ENCODE measurements around the gene CDKAL1. TPM values are rescaled to one million over a fixed set of nuclear protein-coding genes. Genes with fewer than 3 reads are reported as not detected.

CDKAL1 gene
- total RNA-seq, 1 donor from 2014 or later = 9.6 TPM

DNA sequence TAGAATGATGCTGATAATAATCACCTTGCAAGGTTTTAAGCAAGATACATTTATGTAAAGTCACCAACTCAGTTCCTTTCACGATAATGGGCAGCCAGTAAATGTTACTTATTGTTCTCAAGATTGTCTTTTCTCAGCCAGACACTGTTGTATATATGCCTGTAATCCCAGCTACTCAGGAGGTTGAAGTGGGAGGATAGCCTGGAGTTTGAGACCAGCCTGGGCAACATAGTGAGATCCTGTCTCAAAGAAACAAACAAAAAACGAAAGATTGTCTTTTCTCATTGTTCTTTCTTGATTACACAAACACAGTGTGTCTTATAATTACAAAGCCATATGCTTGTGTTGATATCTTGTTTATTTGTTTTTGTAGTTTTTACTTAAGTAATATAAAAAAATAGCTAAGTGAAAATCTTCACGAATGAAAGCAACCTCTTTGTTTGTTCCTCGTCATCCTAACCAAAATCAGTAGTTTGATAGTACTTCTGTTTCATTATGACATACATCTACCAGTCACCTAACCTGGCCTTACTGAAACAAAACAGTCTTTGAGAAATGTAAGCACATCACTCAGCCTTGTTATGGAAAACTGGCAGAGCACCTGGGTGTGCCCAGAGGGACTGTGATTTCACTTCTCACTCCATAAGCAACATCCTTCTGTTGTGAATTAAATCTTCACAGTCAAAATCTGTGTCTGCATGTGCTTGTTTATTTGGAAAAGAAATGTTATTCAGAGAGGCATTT lies 623.1 kb downstream of the CDKAL1 start:
- no peaks in the 10 kb centered on the region for H3K27me3 Mint-ChIP-seq (ENCODE audit: low read depth)
- no peak for DNase-seq (ENCODE audit: low spot score)
- H3K36me3 Mint-ChIP-seq (ENCODE audit: low read depth) = peaks cover 2% of the 10 kb centered on the region
- H3K4me3 Mint-ChIP-seq (ENCODE audit: unreplicated experiment) = no peak overlapping the region
- H3K9me3 Mint-ChIP-seq (ENCODE audit: low read depth) = no peaks in the 10 kb centered on the region
- TF ChIP-seq, protein P1, sequence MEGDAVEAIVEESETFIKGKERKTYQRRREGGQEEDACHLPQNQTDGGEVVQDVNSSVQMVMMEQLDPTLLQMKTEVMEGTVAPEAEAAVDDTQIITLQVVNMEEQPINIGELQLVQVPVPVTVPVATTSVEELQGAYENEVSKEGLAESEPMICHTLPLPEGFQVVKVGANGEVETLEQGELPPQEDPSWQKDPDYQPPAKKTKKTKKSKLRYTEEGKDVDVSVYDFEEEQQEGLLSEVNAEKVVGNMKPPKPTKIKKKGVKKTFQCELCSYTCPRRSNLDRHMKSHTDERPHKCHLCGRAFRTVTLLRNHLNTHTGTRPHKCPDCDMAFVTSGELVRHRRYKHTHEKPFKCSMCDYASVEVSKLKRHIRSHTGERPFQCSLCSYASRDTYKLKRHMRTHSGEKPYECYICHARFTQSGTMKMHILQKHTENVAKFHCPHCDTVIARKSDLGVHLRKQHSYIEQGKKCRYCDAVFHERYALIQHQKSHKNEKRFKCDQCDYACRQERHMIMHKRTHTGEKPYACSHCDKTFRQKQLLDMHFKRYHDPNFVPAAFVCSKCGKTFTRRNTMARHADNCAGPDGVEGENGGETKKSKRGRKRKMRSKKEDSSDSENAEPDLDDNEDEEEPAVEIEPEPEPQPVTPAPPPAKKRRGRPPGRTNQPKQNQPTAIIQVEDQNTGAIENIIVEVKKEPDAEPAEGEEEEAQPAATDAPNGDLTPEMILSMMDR (IDR thresholded peaks at IDR 0.05) = no peak
- H3K27ac Mint-ChIP-seq (ENCODE audit: unreplicated experiment) = no peak overlapping the region
- no peaks in the 10 kb centered on the region for H3K4me1 Mint-ChIP-seq (ENCODE audit: low read depth)

DNA sequence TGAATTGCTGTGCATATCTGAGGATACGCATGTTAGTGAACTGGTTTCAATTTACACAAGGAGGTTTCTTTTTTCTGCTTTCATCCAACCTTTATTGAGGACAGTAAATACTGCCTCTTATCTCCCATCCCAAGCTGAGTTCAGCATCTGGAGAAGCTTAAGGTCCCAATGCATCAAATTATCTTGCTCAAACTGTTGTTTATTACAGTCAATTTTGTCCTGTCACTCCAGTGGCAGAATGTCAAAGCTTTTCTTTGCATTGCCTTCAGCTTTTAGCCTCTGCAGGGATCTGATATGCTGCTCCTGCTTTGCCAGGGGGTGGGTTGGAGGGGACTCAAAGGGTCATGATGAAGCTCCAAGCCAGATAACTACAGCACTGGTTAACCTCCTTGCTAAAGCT lies 623.9 kb downstream of the CDKAL1 start:
- peaks cover under 1% of the 10 kb centered on the region for H3K4me1 Mint-ChIP-seq (ENCODE audit: low read depth)

DNA sequence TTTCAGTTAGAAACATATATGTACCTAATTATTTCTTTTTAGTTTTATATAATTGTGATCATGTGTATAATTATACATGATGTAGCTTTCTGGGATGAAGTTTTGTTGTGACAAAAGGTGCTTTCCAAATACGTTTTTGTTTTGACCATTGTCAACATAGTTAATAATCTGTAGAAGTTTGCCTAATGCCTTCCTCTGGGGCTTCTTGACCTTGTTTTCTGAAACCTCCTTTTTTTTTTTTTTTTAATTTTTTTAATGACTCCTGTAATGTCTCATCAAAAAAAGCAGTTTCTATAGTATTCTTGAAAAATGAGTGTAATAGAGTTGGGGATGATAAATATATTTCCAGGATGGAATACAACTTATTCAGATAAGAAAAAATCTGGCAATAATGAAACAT lies 624.6 kb downstream of the CDKAL1 start:
- Mint-ChIP-seq H3K27ac (ENCODE audit: unreplicated experiment) (no peak overlapping the region), H3K4me1 (ENCODE audit: low read depth) (peaks cover 3% of the 10 kb centered on the region), H3K27me3 (ENCODE audit: low read depth) (no peaks in the 10 kb centered on the region), H3K36me3 (ENCODE audit: low read depth) (peaks cover 2% of the 10 kb centered on the region), H3K4me3 (ENCODE audit: unreplicated experiment) (no peak overlapping the region), H3K9me3 (ENCODE audit: low read depth) (no peaks in the 10 kb centered on the region)
- TF ChIP-seq, protein P1 (IDR thresholded peaks at IDR 0.05) = no peak
- no peak for DNase-seq (ENCODE audit: low spot score)

More for the DNA sequence above, 623.9 kb downstream of the CDKAL1 start:
- H3K27ac Mint-ChIP-seq (ENCODE audit: unreplicated experiment) = no peak overlapping the region
- no peaks in the 10 kb centered on the region for H3K9me3 Mint-ChIP-seq (ENCODE audit: low read depth)
- TF ChIP-seq, protein P1 (IDR thresholded peaks at IDR 0.05) = no peak
- DNase-seq (ENCODE audit: low spot score) = no peak
- H3K4me3 Mint-ChIP-seq (ENCODE audit: unreplicated experiment) = no peak overlapping the region
- H3K36me3 Mint-ChIP-seq (ENCODE audit: low read depth) = peaks cover 2% of the 10 kb centered on the region
- H3K27me3 Mint-ChIP-seq (ENCODE audit: low read depth) = no peaks in the 10 kb centered on the region

DNA sequence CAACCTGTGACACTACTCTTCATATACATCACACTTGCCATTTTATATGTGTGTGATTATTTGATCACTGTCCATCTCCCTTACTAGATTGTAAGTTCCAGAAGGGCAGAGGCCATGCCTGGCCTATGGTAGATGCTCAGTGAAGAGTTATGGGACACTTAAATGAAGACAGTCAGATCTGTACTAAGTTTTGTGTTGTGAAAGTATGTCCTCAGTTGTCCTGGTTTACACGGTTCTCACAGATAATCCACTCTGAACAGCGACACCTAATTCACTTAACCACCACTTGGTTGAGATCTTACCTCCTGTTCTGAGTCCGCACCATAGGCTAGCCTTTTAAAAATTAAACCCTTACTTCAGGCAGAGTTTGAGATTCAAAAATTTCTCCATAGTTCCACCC lies 625.2 kb downstream of the CDKAL1 start:
- Mint-ChIP-seq H3K4me3 (ENCODE audit: unreplicated experiment) (no peak overlapping the region), H3K27ac (ENCODE audit: unreplicated experiment) (no peak overlapping the region), H3K27me3 (ENCODE audit: low read depth) (no peaks in the 10 kb centered on the region), H3K9me3 (ENCODE audit: low read depth) (no peaks in the 10 kb centered on the region), H3K4me1 (ENCODE audit: low read depth) (peaks cover 3% of the 10 kb centered on the region), H3K36me3 (ENCODE audit: low read depth) (peaks cover 2% of the 10 kb centered on the region)
- DNase-seq (ENCODE audit: low spot score) = no peak
- TF ChIP-seq, protein P1 (IDR thresholded peaks at IDR 0.05) = no peak

DNA sequence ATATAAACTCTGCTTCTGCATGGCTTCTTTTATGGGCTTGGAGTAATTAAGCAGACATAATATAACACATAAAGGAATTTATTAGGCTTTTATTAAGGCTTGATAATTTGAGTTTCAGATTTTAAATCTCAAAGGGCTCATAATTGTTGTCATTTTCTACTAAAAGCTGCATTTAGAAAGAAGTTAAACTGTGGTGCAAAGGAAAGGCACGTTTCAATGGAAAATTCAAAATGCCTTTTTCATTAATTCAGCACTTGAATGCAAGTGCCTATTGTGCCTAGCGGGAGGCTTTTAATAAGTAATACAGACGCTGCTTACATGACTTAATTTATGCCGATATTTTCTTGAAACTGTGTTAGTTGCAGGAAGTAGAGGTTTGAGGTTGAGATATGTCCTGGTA lies 627.5 kb downstream of the CDKAL1 start:
- no peaks in the 10 kb centered on the region for H3K36me3 Mint-ChIP-seq (ENCODE audit: low read depth)
- H3K9me3 Mint-ChIP-seq (ENCODE audit: low read depth) = no peaks in the 10 kb centered on the region
- TF ChIP-seq, protein P1 (IDR thresholded peaks at IDR 0.05) = no peak
- H3K4me3 Mint-ChIP-seq (ENCODE audit: unreplicated experiment) = no peak overlapping the region
- peaks cover 7% of the 10 kb centered on the region for H3K4me1 Mint-ChIP-seq (ENCODE audit: low read depth)
- no peak for DNase-seq (ENCODE audit: low spot score)
- no peak overlapping the region for H3K27ac Mint-ChIP-seq (ENCODE audit: unreplicated experiment)
- no peaks in the 10 kb centered on the region for H3K27me3 Mint-ChIP-seq (ENCODE audit: low read depth)
